Measurements from ENCODE around the gene MT1F.

- TF ChIP-seq, protein P1, sequence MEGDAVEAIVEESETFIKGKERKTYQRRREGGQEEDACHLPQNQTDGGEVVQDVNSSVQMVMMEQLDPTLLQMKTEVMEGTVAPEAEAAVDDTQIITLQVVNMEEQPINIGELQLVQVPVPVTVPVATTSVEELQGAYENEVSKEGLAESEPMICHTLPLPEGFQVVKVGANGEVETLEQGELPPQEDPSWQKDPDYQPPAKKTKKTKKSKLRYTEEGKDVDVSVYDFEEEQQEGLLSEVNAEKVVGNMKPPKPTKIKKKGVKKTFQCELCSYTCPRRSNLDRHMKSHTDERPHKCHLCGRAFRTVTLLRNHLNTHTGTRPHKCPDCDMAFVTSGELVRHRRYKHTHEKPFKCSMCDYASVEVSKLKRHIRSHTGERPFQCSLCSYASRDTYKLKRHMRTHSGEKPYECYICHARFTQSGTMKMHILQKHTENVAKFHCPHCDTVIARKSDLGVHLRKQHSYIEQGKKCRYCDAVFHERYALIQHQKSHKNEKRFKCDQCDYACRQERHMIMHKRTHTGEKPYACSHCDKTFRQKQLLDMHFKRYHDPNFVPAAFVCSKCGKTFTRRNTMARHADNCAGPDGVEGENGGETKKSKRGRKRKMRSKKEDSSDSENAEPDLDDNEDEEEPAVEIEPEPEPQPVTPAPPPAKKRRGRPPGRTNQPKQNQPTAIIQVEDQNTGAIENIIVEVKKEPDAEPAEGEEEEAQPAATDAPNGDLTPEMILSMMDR (IDR thresholded peaks at IDR 0.05; ENCODE audit: low read length): no peak
- TF ChIP-seq EZH2 (IDR thresholded peaks at IDR 0.05; ENCODE audit: borderline replicate concordance, low read length): no peak
Measured at GRCh38 chr16:56701534-56701933, 43.8 kb downstream of the MT1F start.
